Smooth muscle cell (in vitro differentiated cells): ENCODE results near the gene TCF12. TPM values are rescaled to one million over a fixed set of nuclear protein-coding genes. Genes with fewer than 3 reads are reported as not detected.

Experiments used
- DNase-seq: peaks from one replicate; lab custom pipeline; 2025; ENCODE audit not compliant: unreplicated experiment; lab: John Stamatoyannopoulos, UW
- H2AFZ ChIP-seq: fragments of 200-600 bp; sonication (generic); 2 replicates; pipeline ENCODE4 v1.6.0; 2016; ENCODE audit warnings: antibody characterized with exemption, low read depth, mild to moderate bottlenecking
- H3F3A ChIP-seq: fragments of 200-600 bp; sonication (generic); 2 replicates; pipeline ENCODE4 v1.6.0; 2017; ENCODE audit warnings: antibody characterized with exemption, low read depth
- H3K27ac ChIP-seq: fragments of 200-600 bp; sonication (generic); 2 replicates; pipeline ENCODE4 v1.5.1; 2016; ENCODE audit warnings: low read depth, mild to moderate bottlenecking
- H3K27me3 ChIP-seq: fragments of 200-600 bp; sonication (generic); 2 replicates; pipeline ENCODE4 v1.6.1; 2016; ENCODE audit warnings: low read depth, mild to moderate bottlenecking
- H3K36me3 ChIP-seq: fragments of 200-600 bp; sonication (generic); 2 replicates; pipeline ENCODE4 v1.5.1; 2016; ENCODE audit warnings: low read depth
- H3K4me1 ChIP-seq: fragments of 200-600 bp; sonication (generic); 2 replicates; pipeline ENCODE4 v1.5.1; 2016; ENCODE audit warnings: low read depth
- H3K4me2 ChIP-seq: fragments of 200-600 bp; sonication (generic); 2 replicates; pipeline ENCODE4 v1.6.0; 2016; ENCODE audit warnings: mild to moderate bottlenecking
- H3K4me3 ChIP-seq: fragments of 200-600 bp; sonication (generic); 2 replicates; pipeline ENCODE4 v1.5.1; 2016; ENCODE audit warnings: mild to moderate bottlenecking
- H3K79me2 ChIP-seq: fragments of 200-600 bp; sonication (generic); 2 replicates; pipeline ENCODE4 v1.6.0; 2016; ENCODE audit warnings: low read depth, mild to moderate bottlenecking
- H3K9ac ChIP-seq: fragments of 200-600 bp; sonication (generic); 2 replicates; pipeline ENCODE4 v1.6.0; 2016; ENCODE audit warnings: low read depth
- H3K9me3 ChIP-seq: fragments of 200-600 bp; sonication (generic); replicated peaks from 2 replicates; pipeline ENCODE4 v1.5.1; 2016; ENCODE audit warnings: low read depth
- H4K20me1 ChIP-seq: fragments of 200-600 bp; sonication (generic); 2 replicates; pipeline ENCODE4 v1.6.0; 2016; ENCODE audit warnings: low read depth
- CTCF ChIP-seq: fragments of 200-600 bp; sonication (generic); IDR thresholded peaks from 2 replicates; pipeline ENCODE4 v1.5.1; 2017; ENCODE audit warnings: borderline replicate concordance, mild to moderate bottlenecking, antibody characterized with exemption; ENCODE audit not compliant: insufficient read depth, poor library complexity, severe bottlenecking
- WGBS: methylation state at CpG from one replicate; pipeline ENCODE4 v1.1.7; 2016; ENCODE audit warnings: low lambda C conversion rate; 5-methylcytosine and 5-hydroxymethylcytosine counted together
- polyA plus RNA-seq: library from polyadenylated mRNA; unstranded; fragments of >200 nt; fragmentation: Nextera tagmentation; extraction: Ambion mirVana; gene quantifications from 2 replicates; pipeline ENCODE4 v1.2.1, GENCODE V29; 2016
- total RNA-seq: library from RNA; depleted of rRNA; stranded (reverse); fragments of >200 nt; gene quantifications from 2 replicates; pipeline ENCODE4 v1.2.3, GENCODE V29; 2014

Gene TCF12
- total and polyA plus RNA-seq, 2 experiments from 2014 or later, result 54.1 to 302 TPM

- Histone ChIP-seq H3K27me3 (no peaks in the 10 kb centered on the region), H3F3A (no peaks in the 10 kb centered on the region), H3K4me2 (no peak overlapping the region), H3K4me1 (no peaks in the 10 kb centered on the region), H3K4me3 (no peak overlapping the region), H3K36me3 (no peaks in the 10 kb centered on the region), H3K9me3 (no peaks in the 10 kb centered on the region), H4K20me1 (no peaks in the 10 kb centered on the region), H3K27ac (no peak overlapping the region), H3K9ac (no peak overlapping the region), H3K79me2 (no peaks in the 10 kb centered on the region), H2AFZ (no peak overlapping the region)
- no peak for DNase-seq
- 96% methylated on average over 36 of the region's 36 CpGs for WGBS
- no peak for TF ChIP-seq CTCF
Measured at GRCh38 chr15:57319226-57319918, 400.9 kb downstream of the TCF12 start.

GRCh38 chr15:57319919-57320560, 401.6 kb downstream of the TCF12 start:
- no peaks in the 10 kb centered on the region for H3K27me3 ChIP-seq
- H3F3A ChIP-seq, result no peaks in the 10 kb centered on the region
- no peak overlapping the region for H3K27ac ChIP-seq
- WGBS, result 93% methylated on average over 23 of the region's 23 CpGs
- no peaks in the 10 kb centered on the region for H3K36me3 ChIP-seq
- H3K79me2 ChIP-seq, result no peaks in the 10 kb centered on the region
- H3K9ac ChIP-seq, result no peak overlapping the region
- no peaks in the 10 kb centered on the region for H4K20me1 ChIP-seq
- no peaks in the 10 kb centered on the region for H3K4me1 ChIP-seq
- H3K4me3 ChIP-seq, result no peak overlapping the region
- no peaks in the 10 kb centered on the region for H3K9me3 ChIP-seq
- DNase-seq, result no peak
- no peak overlapping the region for H3K4me2 ChIP-seq
- H2AFZ ChIP-seq, result no peak overlapping the region
- TF ChIP-seq CTCF, result no peak

GRCh38 chr15:57320631-57321220, 402.3 kb downstream of the TCF12 start:
- no peaks in the 10 kb centered on the region for H3K4me1 ChIP-seq
- H4K20me1 ChIP-seq, result no peaks in the 10 kb centered on the region
- no peak overlapping the region for H3K4me3 ChIP-seq
- H3K9me3 ChIP-seq, result no peaks in the 10 kb centered on the region
- H3K27ac ChIP-seq, result no peak overlapping the region
- TF ChIP-seq CTCF, result no peak
- no peak overlapping the region for H2AFZ ChIP-seq
- H3K36me3 ChIP-seq, result no peaks in the 10 kb centered on the region
- H3K79me2 ChIP-seq, result no peaks in the 10 kb centered on the region
- no peaks in the 10 kb centered on the region for H3K27me3 ChIP-seq
- no peaks in the 10 kb centered on the region for H3F3A ChIP-seq
- 77% methylated on average over 17 of the region's 17 CpGs for WGBS
- H3K4me2 ChIP-seq, result no peak overlapping the region
- no peak overlapping the region for H3K9ac ChIP-seq
- no peak for DNase-seq
